Skin of body (tissue), 2 donors: Measurements from ENCODE around the gene CDK11A. TPM values are rescaled to one million over a fixed set of nuclear protein-coding genes. Genes with fewer than 3 reads are reported as not detected.
"Not testable (repeated sequence)": the region's sequence is repeated elsewhere in the genome, so short reads cannot be mapped to it uniquely, and the experiment has no call there.

Experiments
- DNase-seq: peaks from one replicate; lab custom pipeline; 2025; lab: John Stamatoyannopoulos, UW
- total RNA-seq: library from RNA; depleted of rRNA; stranded (reverse); fragments of >200 nt; gene quantifications from one replicate; pipeline ENCODE4 v1.2.3, GENCODE V29; 2014

Gene CDK11A
- total RNA-seq, 1 donor from 2014 or later = 25.4 TPM

- DNase-seq = no peak
These were observed 30.1 kb upstream of the CDK11A start for GRCh38 chr1:1754051-1754815.

- DNase-seq = no peak
These were observed 29.4 kb upstream of the CDK11A start for GRCh38 chr1:1753607-1754005.

DNA sequence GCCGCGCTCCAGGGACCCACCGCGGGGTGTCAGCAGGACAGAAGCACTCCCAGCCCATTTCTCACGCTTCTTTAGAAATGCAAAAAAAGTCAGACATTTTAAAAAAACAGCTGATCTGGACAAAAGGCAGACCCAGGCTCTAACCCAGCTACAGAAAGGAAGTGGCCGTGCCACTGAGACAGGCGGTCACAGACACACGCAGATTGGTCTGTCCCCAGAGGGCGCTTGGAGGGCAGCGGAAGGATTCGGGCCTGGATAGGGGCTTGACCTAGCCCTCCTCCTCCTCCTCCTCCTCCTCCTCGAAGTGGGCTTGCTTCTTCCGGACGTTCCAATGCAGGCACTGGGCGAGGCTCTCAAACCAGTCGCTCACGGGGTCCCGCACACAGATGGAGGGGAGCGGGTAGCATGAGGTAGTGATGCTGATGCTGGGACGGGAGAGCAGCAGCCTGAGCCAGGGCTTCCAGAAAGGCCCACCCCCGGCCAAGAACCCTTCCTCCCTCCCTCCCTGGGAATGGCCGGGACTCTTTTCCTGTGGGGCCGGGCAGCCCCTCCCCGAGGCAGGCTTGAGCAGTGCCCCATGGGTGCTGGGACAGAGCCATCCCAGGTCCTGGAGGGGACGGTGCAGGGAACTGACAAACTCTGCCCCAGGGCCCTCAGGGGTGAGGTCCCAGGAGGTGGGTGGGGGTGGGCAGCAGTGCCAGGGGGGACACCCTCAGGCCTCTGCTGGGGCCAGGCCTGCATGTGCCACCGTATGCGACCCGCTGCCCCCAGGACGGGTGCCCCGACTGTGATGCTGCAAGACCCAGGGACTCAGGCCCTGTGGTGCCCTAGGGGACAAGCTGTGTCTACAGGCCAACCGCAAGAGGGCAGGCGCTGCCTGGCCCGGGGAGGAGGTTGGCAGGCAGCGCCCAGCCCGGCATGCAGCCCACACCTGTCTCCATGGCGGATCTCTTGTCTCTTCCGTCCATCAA is 28.8 kb upstream of the CDK11A start:
- DNase-seq = no peak

- no peak for DNase-seq
These were observed 28.0 kb upstream of the CDK11A start for GRCh38 chr1:1752190-1752589.

GRCh38 chr1:1749941-1750340 is 25.8 kb upstream of the CDK11A start:
- DNase-seq = not testable (repeated sequence)

GRCh38 chr1:1748686-1749321 is 24.6 kb upstream of the CDK11A start:
- no peak for DNase-seq

DNA sequence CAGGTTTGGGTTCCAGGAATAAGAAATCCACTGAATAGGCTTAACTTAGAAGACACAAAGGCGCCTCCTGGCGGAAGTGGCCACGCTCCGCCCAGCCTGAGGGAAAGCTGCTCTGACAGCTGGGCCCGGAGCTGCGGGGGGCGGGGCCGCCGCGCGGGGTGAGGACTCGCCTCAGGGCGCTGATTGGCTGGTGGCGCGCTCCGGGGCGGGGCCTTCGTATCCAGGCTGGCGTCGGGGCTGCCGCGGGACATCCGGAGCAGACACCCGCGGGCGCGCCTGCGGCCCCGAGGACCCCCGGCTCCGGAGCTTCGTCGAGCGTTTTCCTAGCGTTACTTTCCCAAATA is 22.4 kb upstream of the CDK11A start:
- DNase-seq = not testable (repeated sequence)

- DNase-seq = peak; percentile 45
These were observed 21.8 kb upstream of the CDK11A start for GRCh38 chr1:1745651-1746565.

- DNase-seq = not testable (repeated sequence)
These were observed 18.4 kb upstream of the CDK11A start for GRCh38 chr1:1742529-1742928.

GRCh38 chr1:1741013-1741412 is 16.9 kb upstream of the CDK11A start:
- DNase-seq = not testable (repeated sequence)

GRCh38 chr1:1738799-1739337 is 14.7 kb upstream of the CDK11A start:
- DNase-seq = not testable (repeated sequence)

GRCh38 chr1:1737675-1738590 is 13.8 kb upstream of the CDK11A start:
- DNase-seq = not testable (repeated sequence)

- no peak for DNase-seq
These were observed 8.2 kb upstream of the CDK11A start for GRCh38 chr1:1732381-1732780.

GRCh38 chr1:1730870-1731269 is 6.7 kb upstream of the CDK11A start:
- no peak for DNase-seq

- not testable (repeated sequence) for DNase-seq
These were observed 6.1 kb upstream of the CDK11A start for GRCh38 chr1:1730230-1730629.

GRCh38 chr1:1729116-1729816 is 5.1 kb upstream of the CDK11A start:
- DNase-seq = not testable (repeated sequence)

DNA sequence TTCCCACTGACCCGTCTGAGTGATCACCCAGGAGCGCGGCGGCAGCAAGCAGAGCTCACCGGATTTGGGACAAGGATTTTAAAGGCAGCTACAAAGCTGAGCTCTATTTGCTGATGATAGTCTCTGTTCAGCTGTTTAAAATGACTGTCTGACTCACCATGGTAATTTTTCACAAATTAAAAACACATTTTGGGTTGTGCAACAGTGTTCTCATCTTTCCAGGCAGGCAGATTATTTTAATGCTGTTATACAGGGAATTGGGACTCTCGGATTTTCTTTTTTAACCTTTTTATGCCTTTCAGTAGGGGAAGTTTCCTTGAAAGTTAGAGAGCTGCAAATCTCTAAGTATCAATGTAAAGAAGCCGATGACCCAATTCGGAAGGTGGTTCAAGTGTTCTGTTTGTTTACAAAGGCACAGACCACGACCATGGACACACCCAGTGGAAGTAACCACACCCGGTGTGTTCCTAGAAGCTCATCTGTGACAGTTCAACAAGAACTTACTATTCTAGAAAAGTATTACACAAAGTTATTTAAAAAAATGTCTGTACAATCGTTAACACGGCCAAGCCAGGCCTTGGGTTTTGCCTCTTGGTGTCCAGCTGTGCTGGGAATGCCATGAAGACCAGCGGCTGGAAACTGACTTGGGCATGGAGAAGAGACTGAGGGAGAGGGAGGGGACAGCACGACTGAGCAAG is 4.3 kb upstream of the CDK11A start:
- DNase-seq = peak; percentile 62

DNA sequence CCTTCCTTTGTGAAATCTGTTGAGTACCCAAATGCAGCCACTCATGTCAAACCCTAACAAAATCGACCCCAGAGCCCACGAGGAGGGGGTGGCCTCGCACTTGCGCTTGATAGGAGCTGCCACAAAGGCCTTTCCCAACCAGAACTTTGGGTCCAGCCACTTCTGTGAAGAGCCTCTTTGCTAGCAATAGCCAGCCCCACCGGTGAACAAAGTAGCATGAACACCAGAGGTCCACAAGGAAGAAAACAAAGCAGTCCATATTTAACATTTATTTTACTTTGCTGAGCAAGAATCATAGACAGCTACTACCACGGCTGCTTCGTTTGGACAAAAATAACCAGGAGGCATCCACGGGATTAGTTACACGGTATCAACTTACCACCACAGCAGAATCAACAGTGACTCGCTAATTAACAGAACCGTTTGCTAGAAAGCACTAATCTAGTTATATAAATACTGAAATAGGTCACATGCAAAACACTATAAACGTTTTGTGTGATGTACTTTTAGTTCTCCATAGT is 3.0 kb upstream of the CDK11A start:
- DNase-seq = not testable (repeated sequence)
